ENCODE measurements around the gene TESK1.

TESK1 gene

GRCh38 chr9:35627575-35627974, 22.5 kb downstream of the TESK1 start:
- no peak overlapping the region for H2AFZ ChIP-seq (ENCODE audit: low read length)
- H3F3A ChIP-seq (ENCODE audit: insufficient read depth, low read length): no peaks in the 10 kb centered on the region
- no peaks in the 10 kb centered on the region for H4K20me1 ChIP-seq (ENCODE audit: insufficient read depth, low read length)
- no peaks in the 10 kb centered on the region for H3K4me1 ChIP-seq (ENCODE audit: low read length)
- no peaks in the 10 kb centered on the region for H3K9me3 ChIP-seq (replicated peaks; ENCODE audit: insufficient read depth, low read length)
- TF ChIP-seq EZH2phosphoT487 (IDR thresholded peaks at IDR 0.05; ENCODE audit: low read length) (no peak), EZH2 (optimal IDR thresholded peaks at IDR 0.05; ENCODE audit: low read depth, low read length) (no peak), CTCF (IDR thresholded peaks at IDR 0.05; ENCODE audit: low read length) (no peak)
- no peak overlapping the region for H3K9ac ChIP-seq (ENCODE audit: low read length)
- no peaks in the 10 kb centered on the region for H3K27me3 ChIP-seq (replicated peaks; ENCODE audit: insufficient read depth, low read length)
- H3K27ac ChIP-seq (ENCODE audit: low read length): no peak overlapping the region
- no peak overlapping the region for H3K4me2 ChIP-seq (ENCODE audit: low read depth, low read length)
- no peaks in the 10 kb centered on the region for H3K79me2 ChIP-seq (ENCODE audit: low read length)
- H3K36me3 ChIP-seq (replicated peaks; ENCODE audit: insufficient read depth, low read length): no peaks in the 10 kb centered on the region
- no peaks in the 10 kb centered on the region for H3K9me2 ChIP-seq (replicated peaks; ENCODE audit: insufficient read depth, low read length)
- no peak overlapping the region for H3K4me3 ChIP-seq (ENCODE audit: low read length)
- no peak for DNase-seq

DNA sequence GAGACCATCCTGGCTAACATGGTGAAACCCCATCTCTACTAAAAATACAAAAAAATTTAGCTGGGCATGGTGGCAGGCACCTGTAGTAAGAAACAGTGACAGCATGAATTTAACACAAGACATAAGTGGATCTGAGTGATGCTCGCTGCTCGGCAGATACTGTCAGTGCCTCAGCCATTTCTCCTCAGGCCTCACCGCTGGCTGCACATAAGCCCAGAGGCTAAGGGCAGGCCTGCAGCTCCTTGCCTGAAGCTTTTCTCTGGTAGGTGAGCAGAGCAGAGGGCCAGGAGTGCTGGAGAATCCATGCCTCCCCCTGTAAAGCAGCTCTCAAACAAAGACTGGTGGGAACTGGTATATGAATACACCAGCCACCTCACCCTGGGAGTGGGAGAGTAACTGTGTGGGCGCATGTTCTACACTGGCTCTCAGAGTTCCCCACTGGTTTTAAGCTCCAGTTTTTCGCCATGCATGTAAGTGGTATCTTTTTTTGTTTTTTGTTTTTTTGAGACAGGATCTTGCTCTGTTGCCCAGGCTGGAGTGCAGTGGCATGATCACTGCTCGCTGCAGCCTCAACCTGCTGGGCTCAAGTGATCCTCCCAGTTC, 23.4 kb downstream of the TESK1 start:
- Histone ChIP-seq H3K27ac (ENCODE audit: low read length) (no peak overlapping the region), H3K9ac (ENCODE audit: low read length) (no peak overlapping the region), H3K4me2 (ENCODE audit: low read depth, low read length) (no peak overlapping the region), H3F3A (ENCODE audit: insufficient read depth, low read length) (no peaks in the 10 kb centered on the region), H3K27me3 (replicated peaks; ENCODE audit: insufficient read depth, low read length) (no peaks in the 10 kb centered on the region), H4K20me1 (ENCODE audit: insufficient read depth, low read length) (no peaks in the 10 kb centered on the region), H3K4me1 (ENCODE audit: low read length) (no peaks in the 10 kb centered on the region), H3K9me3 (replicated peaks; ENCODE audit: insufficient read depth, low read length) (no peaks in the 10 kb centered on the region), H3K9me2 (replicated peaks; ENCODE audit: insufficient read depth, low read length) (no peaks in the 10 kb centered on the region), H3K36me3 (replicated peaks; ENCODE audit: insufficient read depth, low read length) (no peaks in the 10 kb centered on the region), H3K79me2 (ENCODE audit: low read length) (no peaks in the 10 kb centered on the region), H3K4me3 (ENCODE audit: low read length) (no peak overlapping the region), H2AFZ (ENCODE audit: low read length) (no peak overlapping the region)
- no peak for TF ChIP-seq CTCF (IDR thresholded peaks at IDR 0.05; ENCODE audit: low read length)
- TF ChIP-seq EZH2phosphoT487 (IDR thresholded peaks at IDR 0.05; ENCODE audit: low read length): no peak
- DNase-seq: no peak

DNA sequence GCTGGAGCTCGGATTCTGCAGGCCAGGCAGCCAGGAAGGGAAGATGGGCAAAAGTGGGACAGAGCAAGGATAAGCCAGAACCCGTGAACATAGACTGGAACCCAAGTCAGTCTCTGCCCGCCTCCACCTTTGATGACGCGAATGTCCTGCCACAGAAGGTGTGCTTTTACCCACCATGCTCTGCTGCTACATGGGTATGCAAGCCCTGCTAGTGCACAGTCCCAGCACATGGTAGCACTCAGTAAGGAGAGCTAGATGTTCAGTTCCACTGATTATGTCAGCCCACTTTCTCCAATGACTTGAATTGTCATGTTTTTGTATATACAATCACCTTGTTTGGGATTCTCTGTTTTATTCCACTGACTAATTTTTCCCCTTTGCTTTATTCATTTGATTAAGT, 24.5 kb downstream of the TESK1 start:
- H3K36me3 ChIP-seq (replicated peaks; ENCODE audit: insufficient read depth, low read length): no peaks in the 10 kb centered on the region
- no peak overlapping the region for H2AFZ ChIP-seq (ENCODE audit: low read length)
- H3K4me3 ChIP-seq (ENCODE audit: low read length): no peak overlapping the region
- no peaks in the 10 kb centered on the region for H3K79me2 ChIP-seq (ENCODE audit: low read length)
- no peaks in the 10 kb centered on the region for H4K20me1 ChIP-seq (ENCODE audit: insufficient read depth, low read length)
- no peak overlapping the region for H3K27ac ChIP-seq (ENCODE audit: low read length)
- no peaks in the 10 kb centered on the region for H3K27me3 ChIP-seq (replicated peaks; ENCODE audit: insufficient read depth, low read length)
- H3K9me2 ChIP-seq (replicated peaks; ENCODE audit: insufficient read depth, low read length): no peaks in the 10 kb centered on the region
- no peak for DNase-seq
- H3K4me2 ChIP-seq (ENCODE audit: low read depth, low read length): no peak overlapping the region
- TF ChIP-seq EZH2phosphoT487 (IDR thresholded peaks at IDR 0.05; ENCODE audit: low read length) (no peak), CTCF (IDR thresholded peaks at IDR 0.05; ENCODE audit: low read length) (no peak), EZH2 (optimal IDR thresholded peaks at IDR 0.05; ENCODE audit: low read depth, low read length) (no peak)
- no peak overlapping the region for H3K9ac ChIP-seq (ENCODE audit: low read length)
- H3F3A ChIP-seq (ENCODE audit: insufficient read depth, low read length): no peaks in the 10 kb centered on the region
- no peaks in the 10 kb centered on the region for H3K9me3 ChIP-seq (replicated peaks; ENCODE audit: insufficient read depth, low read length)
- H3K4me1 ChIP-seq (ENCODE audit: low read length): no peaks in the 10 kb centered on the region

Data from MM.1S (cell line).